Heart right ventricle (tissue), 16 donors: Measurements from ENCODE around the gene CYB5R2. TPM values are rescaled to one million over a fixed set of nuclear protein-coding genes. Genes with fewer than 3 reads are reported as not detected.

Source experiments
- ATAC-seq, 8 donors: fragments of 200-7000 bp; cut with Tn5 transposase; one replicate each; pipeline ENCODE4 v1.9.1; 2020; ENCODE audit warnings: mild to moderate bottlenecking in 8 of 8, moderate library complexity in 8 of 8, moderate number of reproducible peaks in 1 of 8
- DNase-seq, 2 donors: peaks; one replicate each; pipeline ENCODE4 v3.0.0-alpha.2; 2020
- H3K27ac ChIP-seq, 10 donors: fragments of 200-600 bp; sonication (generic) in 2 of 10; one replicate each; pipeline versions ENCODE4 v1.5.0 to v1.8.0; 2020 to 2022; ENCODE audit warnings: mild to moderate bottlenecking in 3 of 10
- H3K27me3 ChIP-seq, 7 donors: fragments of 200-600 bp; one replicate each; pipeline ENCODE4 v1.8.0; 2021 to 2022; ENCODE audit warnings: mild to moderate bottlenecking in 2 of 7
- H3K36me3 ChIP-seq, 9 donors: fragments of 200-600 bp; sonication (generic) in 1 of 9; one replicate each; pipeline versions ENCODE4 v1.5.0 to v1.8.0; 2020 to 2022; ENCODE audit warnings: mild to moderate bottlenecking in 2 of 9
- H3K4me1 ChIP-seq, 9 donors: fragments of 200-600 bp; sonication (generic) in 1 of 9; one replicate each; pipeline versions ENCODE4 v1.5.0 to v1.8.0; 2020 to 2022; ENCODE audit warnings: mild to moderate bottlenecking in 4 of 9
- H3K4me3 ChIP-seq, 10 donors: fragments of 200-600 bp; sonication (generic) in 2 of 10; one replicate each; pipeline versions ENCODE4 v1.5.0 to v1.8.0; 2020 to 2022; ENCODE audit warnings: mild to moderate bottlenecking in 7 of 10, moderate library complexity in 2 of 10
- H3K9me3 ChIP-seq, 11 donors: fragments of 200-600 bp in 10 of 11; sonication (generic) in 2 of 11; one replicate each; pipeline versions ENCODE4 v1.5.0 to v1.8.0; 2013 to 2022; ENCODE audit warnings: mild to moderate bottlenecking in 2 of 11, control low read depth in 1 of 11, moderate library complexity in 1 of 11
- CTCF ChIP-seq, 9 donors: fragments of 200-600 bp; sonication (generic) in 2 of 9; IDR thresholded peaks; one replicate each; pipeline versions ENCODE4 v1.5.0 to v1.8.0; 2021 to 2022; ENCODE audit warnings: antibody characterized with exemption in 9 of 9, mild to moderate bottlenecking in 5 of 9, moderate library complexity in 1 of 9
- WGBS, 2 donors: extraction: QIAGEN DNeasy Blood & Tissue Kit; methylation state at CpG; one replicate each; pipeline ENCODE4 v1.1.7; 2013; ENCODE audit warnings: inconsistent platforms in 1 of 2; 5-methylcytosine and 5-hydroxymethylcytosine counted together
- intact Hi-C, 10 donors: fragments of 100-400 bp; cut with DNase I; formaldehyde crosslinking; loops; one replicate each; pipeline versions ENCODE4 v1.11.1 to v1.14.2; 2022
- polyA plus RNA-seq, 2 donors: library from polyadenylated mRNA; stranded (reverse); fragments of 200-250 nt; gene quantifications; one replicate each; pipeline ENCODE4 v1.2.3, GENCODE V29; 2013
- total RNA-seq, 10 donors: library from RNA; stranded (reverse); fragmentation: NEBNext Ultra II Directional in 3 of 10; extraction: Animal tissue kit (Norgen Biotek cat#: 25700) in 3 of 10; gene quantifications; one replicate each; pipeline versions ENCODE4 v1.2.1 to v1.2.4, GENCODE V29; 2021 to 2023
- donor health status: Arrhythmogenic right ventricular cardiomyopathy.
- donor health status: ischemic (EF 13 %, LVEDD 7.1; RV severe dilation, severe dysfunction).
- donor health status: healthy with polysubstance abuse.
- donor health status: DM: no; HTN: yes; CAD: no.
- donor health status: DM: no; HTN: no; CAD: no.
- donor health status: ischemic (EF 25% LVEDD 6.9; RV normal size, moderate dysfunction).
- donor health status: ischemic (EF 25% LVEDD 5.7; RV mildly dilated, moderate dysfunction).
- donor health status: healthy.
- donor health status: DM: yes; HTN: yes; CAD: no.
- donor health status: Ischemic cardiomyopathy.
- donor health status: ischemic (EF 35%, LVEDD 5.7; RV mildly dilated, moderate dysfunction).
- donor health status: nonischemic (EF 11% LVEDD 7.7; RV severe dilation, severe dysfunction).
- donor health status: DM: yes; HTN: yes; CAD: no.
- donor health status: PGD.
- donor health status: ischemic (EF 29% LVEDD 5.4; RV normal size, mild dysfunction).
- donor health status: nonischemic (EF 23%, LVEDD 6.1; RV moderate dilation, normal function).

Gene CYB5R2
- total and polyA plus RNA-seq, 12 donors = 0.36 to 2.8 (median 1.2) TPM

GRCh38 chr11:7621090-7621489 is 52.2 kb downstream of the CYB5R2 start:
- intact Hi-C loops = no loop called here
- Histone ChIP-seq H3K9me3 (no peaks in the 10 kb centered on the region), H3K27me3 (no peaks in the 10 kb centered on the region), H3K4me3 (no peak overlapping the region), H3K4me1 (no peaks in the 10 kb centered on the region), H3K36me3 (peaks cover 0 to 87% (median 5%) of the 10 kb centered on the region in 9 donors), H3K27ac (no peak overlapping the region)
- 76 to 77% methylated on average over 3 of the region's 3 CpGs for WGBS, 2 donors
- ATAC-seq = no peak
- no peak for TF ChIP-seq CTCF (IDR thresholded peaks at IDR 0.05)
- no peak for DNase-seq

GRCh38 chr11:7619322-7619721 is 54.0 kb downstream of the CYB5R2 start:
- H3K27me3 ChIP-seq = no peaks in the 10 kb centered on the region
- no peaks in the 10 kb centered on the region for H3K4me1 ChIP-seq
- H3K4me3 ChIP-seq = no peak overlapping the region
- 93% methylated on average over 3 of the region's 3 CpGs for WGBS, 2 donors
- TF ChIP-seq CTCF (IDR thresholded peaks at IDR 0.05) = no peak
- intact Hi-C loops = no loop called here
- DNase-seq (no peak), ATAC-seq (no peak)
- peaks cover 0 to 82% (median 5%) of the 10 kb centered on the region in 9 donors for H3K36me3 ChIP-seq
- H3K9me3 ChIP-seq = no peaks in the 10 kb centered on the region
- no peak overlapping the region for H3K27ac ChIP-seq

- intact Hi-C loops = no loop called here
- Histone ChIP-seq H3K27ac (no peak overlapping the region), H3K36me3 (peaks cover 0 to 75% (median 5%) of the 10 kb centered on the region in 9 donors), H3K4me3 (no peak overlapping the region), H3K9me3 (no peaks in the 10 kb centered on the region), H3K4me1 (peaks cover 0 to 19% (median 12%) of the 10 kb centered on the region in 9 donors), H3K27me3 (no peaks in the 10 kb centered on the region)
- WGBS, 2 donors = 88 to 93% methylated on average over 8 of the region's 8 CpGs
- DNase-seq = no peak
- no peak for TF ChIP-seq CTCF (IDR thresholded peaks at IDR 0.05)
- ATAC-seq = no peak
Observed at GRCh38 chr11:7617032-7617431, 56.3 kb downstream of the CYB5R2 start.

Other genes starting within 250 kb of the CYB5R2 start
- 1 to 10 TPM; 2.4 to 8.3 (median 5.5) TPM for gene OLFML1, start 188.0 kb downstream of the CYB5R2 start, total RNA-seq
- 1 to 10 TPM; 2.2 to 4.4 TPM for gene OLFML1, start 188.0 kb downstream of the CYB5R2 start, polyA plus RNA-seq
- gene PPFIBP2, start 159.5 kb downstream of the CYB5R2 start, total RNA-seq = 10 to 100 TPM; 14.4 to 40.7 (median 21.4) TPM
- 10 to 100 TPM in 1 of 2 donors, 1 to 10 TPM in 1; 6.4 to 21.7 TPM for gene PPFIBP2, start 159.5 kb downstream of the CYB5R2 start, polyA plus RNA-seq
- not detected for gene OVCH2, start 33.0 kb upstream of the CYB5R2 start, total RNA-seq
- gene OVCH2, start 33.0 kb upstream of the CYB5R2 start, polyA plus RNA-seq = not detected
- not detected for gene OR5P2, start 123.4 kb upstream of the CYB5R2 start, total RNA-seq
- not detected for gene OR5P2, start 123.4 kb upstream of the CYB5R2 start, polyA plus RNA-seq
- gene OR5P3, start 157.3 kb upstream of the CYB5R2 start, total RNA-seq = not detected
- not detected for gene OR5P3, start 157.3 kb upstream of the CYB5R2 start, polyA plus RNA-seq